PC-9 (cell line): ENCODE data around the gene ZSCAN21. TPM values are rescaled to one million over a fixed set of nuclear protein-coding genes. Genes with fewer than 3 reads are reported as not detected.

Experiments
- BruUV-seq: library from RNA; stranded (reverse); fragments of 400-500 nt; replicated peaks from 2 replicates; lab custom pipeline; 2021; lab: Mats Ljungman, UMichigan
- CTCF ChIA-PET: fragments of 300-600 bp; sonication (Branson Sonifier 250); formaldehyde crosslinking; loops from one replicate; lab custom pipeline; 2022; ENCODE audit warnings: antibody characterized with exemption; lab: Charles Lee
- POLR2A ChIA-PET: fragments of 300-600 bp; sonication (Branson Sonifier 250); formaldehyde crosslinking; loops from one replicate; lab custom pipeline; 2022; ENCODE audit warnings: antibody characterized with exemption; ENCODE audit not compliant: unreplicated experiment; lab: Charles Lee
- DNase-seq, 2 experiments: peaks; one replicate each; pipeline versions ENCODE4 v3.0.0 to v3.0.0-alpha.2; 2015 to 2022; ENCODE audit warnings: mixed read lengths in 1 of 2
- H2AFZ ChIP-seq: fragments of 200-600 bp; sonication (generic); 2 replicates; pipeline ENCODE4 v1.8.1; 2017; ENCODE audit warnings: antibody characterized with exemption
- H3F3A ChIP-seq: fragments of 200-600 bp; sonication (generic); 2 replicates; pipeline ENCODE4 v1.8.1; 2017; ENCODE audit warnings: antibody characterized with exemption, mild to moderate bottlenecking, low read depth; ENCODE audit not compliant: insufficient read depth
- H3K27ac ChIP-seq: fragments of 200-600 bp; sonication (generic); 2 replicates; pipeline ENCODE4 v1.6.1; 2016; ENCODE audit warnings: mixed run types
- H3K27me3 ChIP-seq: fragments of 200-600 bp; sonication (generic); 2 replicates; pipeline ENCODE4 v1.6.1; 2016; ENCODE audit warnings: low read depth, mixed run types; ENCODE audit not compliant: insufficient read depth
- H3K36me3 ChIP-seq: fragments of 200-600 bp; sonication (generic); 2 replicates; pipeline ENCODE4 v1.6.1; 2016; ENCODE audit warnings: low read depth, mixed run types
- H3K4me1 ChIP-seq: fragments of 200-600 bp; sonication (generic); replicated peaks from 2 replicates; pipeline ENCODE4 v1.6.1; 2016; ENCODE audit warnings: mixed run types; ENCODE audit not compliant: insufficient read depth
- H3K4me2 ChIP-seq: fragments of 200-600 bp; sonication (generic); 2 replicates; pipeline ENCODE4 v1.6.1; 2017; ENCODE audit warnings: mixed run types
- H3K4me3 ChIP-seq: fragments of 200-600 bp; sonication (generic); 2 replicates; pipeline ENCODE4 v1.6.1; 2016; ENCODE audit warnings: mixed run types
- H3K79me2 ChIP-seq: fragments of 200-600 bp; sonication (generic); 2 replicates; pipeline ENCODE4 v1.6.1; 2017; ENCODE audit warnings: low read depth, mixed run types
- H3K9me2 ChIP-seq: fragments of 200-600 bp; sonication (generic); 2 replicates; pipeline ENCODE4 v1.8.1; 2017; ENCODE audit warnings: mild to moderate bottlenecking; ENCODE audit not compliant: insufficient read depth
- H3K9me3 ChIP-seq: fragments of 200-600 bp; sonication (generic); 2 replicates; pipeline ENCODE4 v1.8.1; 2016; ENCODE audit warnings: low read depth; ENCODE audit not compliant: insufficient read depth
- H4K20me1 ChIP-seq: fragments of 200-600 bp; sonication (generic); 2 replicates; pipeline ENCODE4 v1.8.1; 2017; ENCODE audit not compliant: insufficient read depth
- CTCF ChIP-seq: fragments of 200-600 bp; sonication (generic); conservative IDR thresholded peaks from 2 replicates; pipeline ENCODE4 v1.6.1; 2017; ENCODE audit warnings: mixed run types, antibody characterized with exemption, mild to moderate bottlenecking, moderate library complexity
- EZH2 ChIP-seq: fragments of 200-600 bp; sonication (generic); IDR thresholded peaks from 2 replicates; pipeline ENCODE4 v1.8.0; 2017; ENCODE audit warnings: antibody characterized with exemption, low read depth
- intact Hi-C: fragments of 100-400 bp; cut with micrococcal nuclease; formaldehyde crosslinking; loops from one replicate; pipeline ENCODE4 v1.10.0; 2022; ENCODE audit not compliant: unreplicated experiment
- total RNA-seq: library from RNA; stranded (reverse); gene quantifications from 2 replicates; pipeline ENCODE4 v1.2.3, GENCODE V29; 2021

Gene ZSCAN21
- total RNA-seq, 1 experiment from 2014 or later, result 8.9 TPM

- H3K79me2 ChIP-seq, result no peaks in the 10 kb centered on the region
- DNase-seq, result no peak
- H3K27me3 ChIP-seq, result no peaks in the 10 kb centered on the region
- POLR2A ChIA-PET, result no interaction called here
- CTCF ChIA-PET, result no interaction called here
- BruUV-seq, result no TSS peak
- H3K9me2 ChIP-seq, result no peaks in the 10 kb centered on the region
- H4K20me1 ChIP-seq, result no peaks in the 10 kb centered on the region
- H2AFZ ChIP-seq, result no peak overlapping the region
- TF ChIP-seq CTCF (no peak), EZH2 (no peak)
- no peaks in the 10 kb centered on the region; the same call in 1 of the 2 replicates for H3F3A ChIP-seq
- intact Hi-C loops, result no loop called here
- no peaks in the 10 kb centered on the region for H3K4me1 ChIP-seq
- no peak overlapping the region for H3K4me2 ChIP-seq
- peaks cover 4% of the 10 kb centered on the region for H3K36me3 ChIP-seq
- H3K4me3 ChIP-seq, result no peak overlapping the region
- H3K27ac ChIP-seq, result no peak overlapping the region
- no peaks in the 10 kb centered on the region for H3K9me3 ChIP-seq
Observed at GRCh38 chr7:100107890-100108289, 58.3 kb downstream of the ZSCAN21 start.

- no TSS peak for BruUV-seq
- intact Hi-C loops, result no loop called here
- peaks cover 4% of the 10 kb centered on the region for H3K36me3 ChIP-seq
- no peaks in the 10 kb centered on the region for H3K9me2 ChIP-seq
- no peaks in the 10 kb centered on the region; the same call in 1 of the 2 replicates for H3F3A ChIP-seq
- POLR2A ChIA-PET, result no interaction called here
- no peaks in the 10 kb centered on the region for H4K20me1 ChIP-seq
- H3K9me3 ChIP-seq, result no peaks in the 10 kb centered on the region
- no peak overlapping the region for H3K4me3 ChIP-seq
- H3K79me2 ChIP-seq, result no peaks in the 10 kb centered on the region
- H3K27me3 ChIP-seq, result no peaks in the 10 kb centered on the region
- no peak overlapping the region for H2AFZ ChIP-seq
- no peak for DNase-seq
- H3K27ac ChIP-seq, result no peak overlapping the region
- CTCF ChIA-PET, result no interaction called here
- TF ChIP-seq EZH2 (no peak), CTCF (no peak)
- no peak overlapping the region for H3K4me2 ChIP-seq
- H3K4me1 ChIP-seq, result no peaks in the 10 kb centered on the region
Observed at GRCh38 chr7:100109521-100110163, 60.1 kb downstream of the ZSCAN21 start.

GRCh38 chr7:100111156-100111555 lies 61.6 kb downstream of the ZSCAN21 start:
- no peak overlapping the region for H3K4me2 ChIP-seq
- H3K27me3 ChIP-seq, result no peaks in the 10 kb centered on the region
- no peaks in the 10 kb centered on the region for H3K4me1 ChIP-seq
- H2AFZ ChIP-seq, result no peak overlapping the region
- CTCF ChIA-PET, result interaction anchor here (0.6 kb wide), 1 partner anchor 8 kb away, joined by 6 read pairs; no protein-coding TSS in a partner anchor
- DNase-seq, result no peak
- peaks cover 4% of the 10 kb centered on the region for H3K36me3 ChIP-seq
- POLR2A ChIA-PET, result no interaction called here
- no peak overlapping the region for H3K27ac ChIP-seq
- intact Hi-C loops, result no loop called here
- TF ChIP-seq CTCF (no peak), EZH2 (no peak)
- no peak overlapping the region for H3K4me3 ChIP-seq
- H3K9me2 ChIP-seq, result no peaks in the 10 kb centered on the region
- no peaks in the 10 kb centered on the region; the same call in 1 of the 2 replicates for H3F3A ChIP-seq
- H3K79me2 ChIP-seq, result no peaks in the 10 kb centered on the region
- H4K20me1 ChIP-seq, result no peaks in the 10 kb centered on the region
- TSS peak; percentile 16 for BruUV-seq
- no peaks in the 10 kb centered on the region for H3K9me3 ChIP-seq
